Esophagus muscularis mucosa (tissue), 4 donors: Measurements from ENCODE around the gene VEZF1.

Experiments used
- CTCF ChIP-seq, 3 experiments: fragments of 200-600 bp in 2 of 3; fragments of 450-650 bp in 1 of 3; sonication (generic) in 2 of 3; IDR thresholded peaks; one replicate each; pipeline ENCODE4 v1.5.1; 2017 to 2019; ENCODE audit warnings: antibody characterized with exemption in 3 of 3, mild to moderate bottlenecking in 2 of 3, moderate library complexity in 1 of 3
- EP300 ChIP-seq: sonication (generic); formaldehyde crosslinking; IDR thresholded peaks from one replicate; pipeline ENCODE4 v1.6.1; 2017; ENCODE audit warnings: antibody characterized with exemption
- POLR2A ChIP-seq: fragments of 450-650 bp; IDR thresholded peaks from one replicate; pipeline ENCODE4 v1.6.1; 2017; ENCODE audit warnings: antibody characterized with exemption, moderate library complexity, mild to moderate bottlenecking, low read depth
- POLR2AphosphoS5 ChIP-seq, 2 donors: sonication (generic); formaldehyde crosslinking; IDR thresholded peaks; one replicate each; pipeline ENCODE4 v1.6.1; 2017; ENCODE audit warnings: antibody characterized with exemption in 2 of 2

- TF ChIP-seq POLR2A: no peak
- no peak for TF ChIP-seq CTCF (IDR thresholded peaks at IDR 0.05)
- TF ChIP-seq EP300: no peak
- no peak for TF ChIP-seq POLR2AphosphoS5 (IDR thresholded peaks at IDR 0.05)
Observed at GRCh38 chr17:58032691-58033415, 44.8 kb upstream of the VEZF1 start.
